Adrenal gland (tissue), 12 donors: ENCODE measurements around the gene PRDM16. TPM values are rescaled to one million over a fixed set of nuclear protein-coding genes. Genes with fewer than 3 reads are reported as not detected.

Experiments
- DNase-seq, 7 donors: peaks; one replicate each; pipeline ENCODE4 v3.0.0-alpha.2; 2019 to 2020
- H3K27ac ChIP-seq, 5 donors: fragments of 200-600 bp; sonication (generic) in 4 of 5; 1 replicate in 3 of 5; 2 replicates in 2 of 5; pipeline versions ENCODE4 v1.5.1 to v1.8.0; 2016 to 2020; ENCODE audit warnings: mild to moderate bottlenecking in 1 of 5
- H3K27me3 ChIP-seq: fragments of 200-600 bp; 2 replicates; pipeline ENCODE4 v1.8.0; 2021
- H3K36me3 ChIP-seq, 2 donors: fragments of 200-600 bp; replicated peaks in 1 of 2; 1 replicate in 1 of 2; 2 replicates in 1 of 2; pipeline versions ENCODE4 v1.5.1 to v1.8.0; 2018 to 2022
- H3K4me1 ChIP-seq, 2 donors: fragments of 200-600 bp; replicated peaks in 1 of 2; 1 replicate in 1 of 2; 2 replicates in 1 of 2; pipeline versions ENCODE4 v1.5.1 to v1.8.0; 2018 to 2021
- H3K4me3 ChIP-seq, 4 donors: fragments of 200-600 bp; sonication (generic) in 3 of 4; one replicate each; pipeline ENCODE4 v1.5.1; 2016 to 2018
- H3K9me3 ChIP-seq, 3 donors: fragments of 200-600 bp; sonication (generic) in 1 of 3; replicated peaks in 1 of 3; 1 replicate in 2 of 3; 2 replicates in 1 of 3; pipeline versions ENCODE4 v1.5.1 to v1.8.0; 2016 to 2021
- CTCF ChIP-seq, 6 experiments: fragments of 450-650 bp in 4 of 6; fragments of 200-600 bp in 2 of 6; sonication (generic) in 1 of 6; IDR thresholded peaks; 1 replicate in 5 of 6; 2 replicates in 1 of 6; pipeline versions ENCODE4 v1.5.1 to v1.8.0; 2016 to 2021; ENCODE audit warnings: antibody characterized with exemption in 6 of 6, mild to moderate bottlenecking in 2 of 6, moderate library complexity in 1 of 6
- POLR2A ChIP-seq, 2 donors: fragments of 450-650 bp; IDR thresholded peaks; one replicate each; pipeline ENCODE4 v1.6.1; 2017; ENCODE audit warnings: antibody characterized with exemption in 2 of 2, mild to moderate bottlenecking in 2 of 2, moderate library complexity in 1 of 2
- WGBS, 4 donors: extraction: QIAGEN DNeasy Blood & Tissue Kit in 2 of 4; methylation state at CpG; one replicate each; pipeline versions ENCODE4 v1.1.5 to v1.1.7; 2013 to 2017; 5-methylcytosine and 5-hydroxymethylcytosine counted together
- intact Hi-C, 2 donors: fragments of 100-400 bp; cut with DNase I; formaldehyde crosslinking; loops; one replicate each; pipeline versions ENCODE4 v1.14.1 to v1.15.0; 2022 to 2023
- polyA plus RNA-seq, 3 donors: library from polyadenylated mRNA; stranded (reverse); fragments of 200-250 nt in 2 of 3; fragments of 350-450 nt in 1 of 3; fragmentation: Illumina TruSeq in 1 of 3; extraction: RNeasy Lipid Tissue Mini Kit (QIAGEN cat#74804) in 1 of 3; gene quantifications; one replicate each; pipeline ENCODE4 v1.2.3, GENCODE V29; 2013 to 2014
- total RNA-seq, 9 donors: library from RNA; depleted of rRNA in 4 of 9; stranded (reverse); fragments of >200 nt in 4 of 9; fragments of 120-200 nt in 1 of 9; fragmentation: NEBNext Ultra II Directional in 1 of 9; extraction: Animal tissue kit (Norgen Biotek cat#: 25700) in 1 of 9; gene quantifications; one replicate each; pipeline versions ENCODE4 v1.1.0 to v1.2.4, GENCODE V29; 2013 to 2023
- donor health status: healthy with polysubstance abuse.
- donor health status: Bipolar disorder and iron deficiency.
- donor health status: DM: yes; HTN: yes; CAD: no.
- donor health status: DM: no; HTN: no; CAD: no.
- donor health status: DM: no; HTN: no; CAD: no.
- donor health status: DM: yes; HTN: yes; CAD: no.

Gene PRDM16
- total and polyA plus RNA-seq, 12 donors = 0.04 to 2.8 (median 0.61) TPM; not detected in 1

GRCh38 chr1:3193811-3194210 lies 124.8 kb downstream of the PRDM16 start:
- intact Hi-C loops = no loop called here
- Histone ChIP-seq H3K27me3 (no peaks in the 10 kb centered on the region), H3K4me1 (no peaks in the 10 kb centered on the region), H3K4me3 (no peak overlapping the region), H3K36me3 (no peaks in the 10 kb centered on the region), H3K27ac (no peak overlapping the region), H3K9me3 (no peaks in the 10 kb centered on the region)
- WGBS, 4 donors = 60 to 87% (median 74%) methylated on average over 5 to 11 of the region's 11 CpGs
- no peak for DNase-seq
- TF ChIP-seq CTCF (IDR thresholded peaks at IDR 0.05) (no peak), POLR2A (IDR thresholded peaks at IDR 0.05) (no peak)

- WGBS, 4 donors = 87 to 92% (median 88%) methylated on average over 24 to 38 of the region's 38 CpGs
- TF ChIP-seq POLR2A (IDR thresholded peaks at IDR 0.05) = no peak
- no peak for TF ChIP-seq CTCF (IDR thresholded peaks at IDR 0.05)
- Histone ChIP-seq H3K4me1 (no peaks in the 10 kb centered on the region), H3K9me3 (no peaks in the 10 kb centered on the region), H3K4me3 (no peak overlapping the region), H3K36me3 (no peaks in the 10 kb centered on the region), H3K27me3 (no peaks in the 10 kb centered on the region), H3K27ac (no peak overlapping the region)
- DNase-seq = no peak
- intact Hi-C loops = no loop called here
Measured at GRCh38 chr1:3194760-3195479, 125.9 kb downstream of the PRDM16 start.

- TF ChIP-seq POLR2A (IDR thresholded peaks at IDR 0.05) (no peak), CTCF (IDR thresholded peaks at IDR 0.05) (no peak)
- intact Hi-C loops = no loop called here
- no peaks in the 10 kb centered on the region for H3K27me3 ChIP-seq
- no peaks in the 10 kb centered on the region for H3K36me3 ChIP-seq
- no peak overlapping the region for H3K4me3 ChIP-seq
- H3K27ac ChIP-seq = no peak overlapping the region
- H3K4me1 ChIP-seq = no peaks in the 10 kb centered on the region
- 82 to 86% (median 83%) methylated on average over 9 to 10 of the region's 10 CpGs for WGBS, 4 donors
- no peak for DNase-seq
- H3K9me3 ChIP-seq = no peaks in the 10 kb centered on the region
Measured at GRCh38 chr1:3195480-3195815, 126.4 kb downstream of the PRDM16 start.

- Histone ChIP-seq H3K4me1 (no peaks in the 10 kb centered on the region), H3K4me3 (no peak overlapping the region)
- intact Hi-C loops = no loop called here
Measured at GRCh38 chr1:3195966-3196515, 127.0 kb downstream of the PRDM16 start.

More at GRCh38 chr1:3195966-3196515, 127.0 kb downstream of the PRDM16 start:
- H3K9me3 ChIP-seq = no peaks in the 10 kb centered on the region
- WGBS, 4 donors = 60 to 89% (median 79%) methylated on average over 5 to 10 of the region's 10 CpGs
- TF ChIP-seq CTCF (IDR thresholded peaks at IDR 0.05) (no peak), POLR2A (IDR thresholded peaks at IDR 0.05) (no peak)
- no peaks in the 10 kb centered on the region for H3K36me3 ChIP-seq
- H3K27me3 ChIP-seq = no peaks in the 10 kb centered on the region
- H3K27ac ChIP-seq = no peak overlapping the region
- no peak for DNase-seq
